A673 (cell line): ENCODE measurements around the gene ATP6V1C2. TPM values are rescaled to one million over a fixed set of nuclear protein-coding genes. Genes with fewer than 3 reads are reported as not detected.
"Not testable (repeated sequence)": the region's sequence is repeated elsewhere in the genome, so short reads cannot be mapped to it uniquely, and the experiment has no call there.

Experiments
- BruUV-seq: library from RNA; stranded (reverse); fragments of 400-500 nt; replicated peaks from 2 replicates; lab custom pipeline; 2021; lab: Mats Ljungman, UMichigan
- CTCF ChIA-PET: fragments of 300-600 bp; sonication (Branson Sonifier 250); formaldehyde crosslinking; loops from one replicate; lab custom pipeline; 2022; ENCODE audit warnings: antibody characterized with exemption; lab: Charles Lee
- POLR2A ChIA-PET: fragments of 300-600 bp; sonication (Branson Sonifier 250); formaldehyde crosslinking; loops from one replicate; lab custom pipeline; 2022; ENCODE audit warnings: antibody characterized with exemption; ENCODE audit not compliant: low non-redundant PET; lab: Charles Lee
- DNase-seq: peaks from one replicate; pipeline ENCODE4 v3.0.0-alpha.2; 2015; ENCODE audit warnings: low spot score
- H3K27ac ChIP-seq: fragments of 200-600 bp; sonication (generic); 2 replicates; pipeline ENCODE4 v1.5.1; 2016; ENCODE audit warnings: mixed run types, low read depth, mild to moderate bottlenecking, mixed read lengths, antibody characterized with exemption, low read length; ENCODE audit not compliant: poor library complexity, severe bottlenecking
- H3K27me3 ChIP-seq: fragments of 200-600 bp; sonication (generic); replicated peaks from 2 replicates; pipeline ENCODE4 v1.6.1; 2017; ENCODE audit warnings: mixed run types, low read depth, mild to moderate bottlenecking, mixed read lengths, antibody characterized with exemption, low read length; ENCODE audit not compliant: insufficient read depth, poor library complexity
- H3K36me3 ChIP-seq: fragments of 200-600 bp; sonication (generic); 2 replicates; pipeline ENCODE4 v1.6.1; 2016; ENCODE audit warnings: mixed run types, mild to moderate bottlenecking, mixed read lengths, antibody characterized with exemption, low read length; ENCODE audit not compliant: insufficient read depth, poor library complexity, severe bottlenecking
- H3K4me1 ChIP-seq: fragments of 200-600 bp; sonication (generic); 2 replicates; pipeline ENCODE4 v1.6.1; 2017; ENCODE audit warnings: mixed run types, mild to moderate bottlenecking, mixed read lengths, antibody characterized with exemption, low read length; ENCODE audit not compliant: insufficient read depth, poor library complexity, severe bottlenecking
- H3K4me3 ChIP-seq: fragments of 200-600 bp; sonication (generic); 2 replicates; pipeline ENCODE4 v1.5.1; 2016; ENCODE audit warnings: low read depth, mixed run types, mild to moderate bottlenecking, mixed read lengths, low read length; ENCODE audit not compliant: poor library complexity, severe bottlenecking
- H3K9me3 ChIP-seq: fragments of 200-600 bp; sonication (generic); 2 replicates; pipeline ENCODE4 v1.6.1; 2016; ENCODE audit warnings: mixed run types, low read depth, mild to moderate bottlenecking, mixed read lengths, antibody characterized with exemption, low read length; ENCODE audit not compliant: poor library complexity, severe bottlenecking
- EZH2 ChIP-seq: fragments of 200-600 bp; sonication (generic); IDR thresholded peaks from 2 replicates; pipeline ENCODE4 v1.6.1; 2017; ENCODE audit warnings: borderline replicate concordance, low read depth, mild to moderate bottlenecking, mixed read lengths, antibody characterized with exemption, low read length; ENCODE audit not compliant: poor library complexity, severe bottlenecking
- intact Hi-C: fragments of 100-400 bp; cut with micrococcal nuclease; formaldehyde crosslinking; loops from one replicate; pipeline ENCODE4 v1.10.0; 2022; ENCODE audit not compliant: unreplicated experiment
- total RNA-seq: library from RNA; stranded (reverse); gene quantifications from 2 replicates; pipeline ENCODE4 v1.2.3, GENCODE V29; 2021
- TF ChIP-seq, protein P1 (sequence below): fragments of 300-800, 200-600 bp; sonication (generic); conservative IDR thresholded peaks from 2 replicates; pipeline ENCODE4 v1.5.1; 2017; ENCODE audit warnings: low read depth, mild to moderate bottlenecking, antibody characterized with exemption, low read length, moderate library complexity, mixed read lengths

ATP6V1C2 gene
- total RNA-seq, 1 experiment from 2014 or later, result not detected

DNA sequence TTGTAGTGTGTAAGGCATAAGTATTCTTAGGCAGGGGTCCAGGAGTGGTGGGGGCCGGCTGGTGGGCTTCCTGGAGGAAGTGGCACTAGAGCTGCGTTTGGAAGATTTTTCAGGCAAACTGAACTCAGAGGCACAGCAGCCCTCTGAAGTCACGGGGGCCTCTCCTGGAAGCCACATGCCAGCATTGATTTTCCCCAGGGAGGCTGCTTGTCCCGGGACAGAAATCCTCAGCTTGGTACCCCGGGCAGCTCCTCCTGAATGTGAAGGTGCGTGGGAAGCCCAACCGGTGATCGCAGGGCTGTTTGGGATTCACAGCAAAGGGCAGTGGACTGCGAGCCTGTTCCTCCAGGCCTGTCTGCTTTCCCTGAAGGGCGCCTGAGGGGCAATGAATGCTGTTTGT lies 92.7 kb downstream of the ATP6V1C2 start:
- TF ChIP-seq EZH2, result no peak
- TF ChIP-seq, protein P1, sequence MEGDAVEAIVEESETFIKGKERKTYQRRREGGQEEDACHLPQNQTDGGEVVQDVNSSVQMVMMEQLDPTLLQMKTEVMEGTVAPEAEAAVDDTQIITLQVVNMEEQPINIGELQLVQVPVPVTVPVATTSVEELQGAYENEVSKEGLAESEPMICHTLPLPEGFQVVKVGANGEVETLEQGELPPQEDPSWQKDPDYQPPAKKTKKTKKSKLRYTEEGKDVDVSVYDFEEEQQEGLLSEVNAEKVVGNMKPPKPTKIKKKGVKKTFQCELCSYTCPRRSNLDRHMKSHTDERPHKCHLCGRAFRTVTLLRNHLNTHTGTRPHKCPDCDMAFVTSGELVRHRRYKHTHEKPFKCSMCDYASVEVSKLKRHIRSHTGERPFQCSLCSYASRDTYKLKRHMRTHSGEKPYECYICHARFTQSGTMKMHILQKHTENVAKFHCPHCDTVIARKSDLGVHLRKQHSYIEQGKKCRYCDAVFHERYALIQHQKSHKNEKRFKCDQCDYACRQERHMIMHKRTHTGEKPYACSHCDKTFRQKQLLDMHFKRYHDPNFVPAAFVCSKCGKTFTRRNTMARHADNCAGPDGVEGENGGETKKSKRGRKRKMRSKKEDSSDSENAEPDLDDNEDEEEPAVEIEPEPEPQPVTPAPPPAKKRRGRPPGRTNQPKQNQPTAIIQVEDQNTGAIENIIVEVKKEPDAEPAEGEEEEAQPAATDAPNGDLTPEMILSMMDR, result no peak
- no peaks in the 10 kb centered on the region for H3K9me3 ChIP-seq
- H3K4me1 ChIP-seq, result peaks cover 21% of the 10 kb centered on the region
- BruUV-seq, result no TSS peak
- ChIA-PET POLR2A (no interaction called here), CTCF (no interaction called here)
- H3K27ac ChIP-seq, result peak overlapping the region; percentile 68
- intact Hi-C loops, result no loop called here
- no peak for DNase-seq
- H3K4me3 ChIP-seq, result no peak overlapping the region
- peaks cover 4% of the 10 kb centered on the region for H3K36me3 ChIP-seq
- H3K27me3 ChIP-seq, result no peaks in the 10 kb centered on the region

DNA sequence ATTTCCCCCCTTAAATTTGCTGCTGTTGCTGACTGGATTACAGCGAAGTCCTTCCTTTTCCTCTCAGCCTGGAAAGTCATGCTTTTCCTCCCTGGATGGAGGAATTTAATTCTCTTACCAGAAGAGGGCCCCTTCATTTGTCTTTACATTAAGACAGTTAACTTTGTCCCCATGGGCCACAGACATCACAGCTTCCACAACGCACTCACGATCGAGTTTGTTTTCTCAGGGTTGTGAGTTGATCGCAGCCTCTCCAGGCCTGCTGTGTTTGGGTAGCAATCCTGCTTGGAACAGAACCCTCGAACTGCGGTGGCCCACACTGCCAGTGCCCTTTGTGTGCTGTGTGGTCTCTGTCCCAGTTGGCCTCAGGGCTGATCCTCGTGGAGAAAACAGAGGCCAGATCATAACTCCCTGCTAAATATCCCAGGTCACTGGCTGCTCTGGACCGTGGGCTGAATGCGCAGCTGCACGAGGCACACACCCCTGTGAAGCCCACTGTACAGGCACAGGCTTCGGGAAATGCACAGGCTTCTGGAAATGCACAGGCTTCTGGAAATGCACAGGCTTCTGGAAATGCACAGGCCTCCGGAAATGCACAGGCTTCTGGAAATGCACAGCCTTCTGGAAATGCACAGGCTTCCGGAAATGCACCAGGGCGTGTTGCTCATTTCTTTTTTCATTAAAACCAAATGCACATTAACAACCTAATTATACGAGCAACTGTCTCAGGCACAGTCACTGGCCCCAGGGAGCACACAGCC lies 93.3 kb downstream of the ATP6V1C2 start:
- no peaks in the 10 kb centered on the region for H3K27me3 ChIP-seq
- CTCF ChIA-PET, result no interaction called here
- H3K27ac ChIP-seq, result peak overlapping the region; percentile 68
- peaks cover 4% of the 10 kb centered on the region for H3K36me3 ChIP-seq
- no TSS peak for BruUV-seq
- DNase-seq, result peak; percentile 45
- POLR2A ChIA-PET, result no interaction called here
- no peaks in the 10 kb centered on the region for H3K9me3 ChIP-seq
- H3K4me1 ChIP-seq, result peaks cover 19% of the 10 kb centered on the region
- H3K4me3 ChIP-seq, result no peak overlapping the region
- intact Hi-C loops, result no loop called here
- TF ChIP-seq, protein P1, result peak; percentile 37
- TF ChIP-seq EZH2, result no peak

GRCh38 chr2:10817413-10817812 lies 96.0 kb downstream of the ATP6V1C2 start:
- no peaks in the 10 kb centered on the region for H3K27me3 ChIP-seq
- peak; percentile 37 for DNase-seq
- H3K27ac ChIP-seq, result no peak overlapping the region
- intact Hi-C loops, result no loop called here
- H3K36me3 ChIP-seq, result no peaks in the 10 kb centered on the region
- H3K9me3 ChIP-seq, result no peaks in the 10 kb centered on the region
- H3K4me1 ChIP-seq, result peaks cover 8% of the 10 kb centered on the region
- TF ChIP-seq, protein P1, result peak; percentile 74
- TF ChIP-seq EZH2, result no peak
- no peak overlapping the region for H3K4me3 ChIP-seq
- no TSS peak for BruUV-seq
- ChIA-PET CTCF (interaction anchor here (0.9 to 1.4 kb wide), 3 partner anchors 18 to 93 kb away, joined by 3 read pairs; no protein-coding TSS in a partner anchor), POLR2A (no interaction called here)

- H3K36me3 ChIP-seq, H3K27me3 ChIP-seq, H3K4me3 ChIP-seq, BruUV-seq, H3K27ac ChIP-seq, DNase-seq, H3K9me3 ChIP-seq, intact Hi-C loops, H3K4me1 ChIP-seq, POLR2A ChIA-PET: not testable (repeated sequence)
- CTCF ChIA-PET, result interaction anchor here (0.6 to 1.2 kb wide), 3 partner anchors 30 to 92 kb away, joined by 3 read pairs; no protein-coding TSS in a partner anchor
Measured at GRCh38 chr2:10818305-10818704, 96.9 kb downstream of the ATP6V1C2 start.
